SK-N-SH treated with all-trans-retinoic acid at 6 μM for 48 hours (cell line): ENCODE measurements around the gene DSE.

Source experiments
- ATAC-seq: fragments of 200-7000 bp; cut with Tn5 transposase; 3 replicates; pipeline ENCODE4 v1.9.1; 2020; ENCODE audit warnings: mild to moderate bottlenecking, moderate library complexity
- BACH2 ChIP-seq: fragments of 250-450 bp; sonication (Bioruptor Pico); IDR thresholded peaks from 2 replicates; pipeline ENCODE4 v1.9.0; 2021; ENCODE audit warnings: mild to moderate bottlenecking, borderline replicate concordance
- CREB5 ChIP-seq: fragments of 250-450 bp; sonication (Bioruptor Pico); IDR thresholded peaks from 2 replicates; pipeline ENCODE4 v1.5.1; 2020; ENCODE audit warnings: low read depth, mild to moderate bottlenecking, moderate library complexity
- CSDC2 ChIP-seq: fragments of 250-450 bp; sonication (Bioruptor Pico); IDR thresholded peaks from 2 replicates; pipeline ENCODE4 v1.5.0; 2020; ENCODE audit warnings: mild to moderate bottlenecking, moderate library complexity
- CSRNP3 ChIP-seq: fragments of 250-450 bp; sonication (Bioruptor Pico); IDR thresholded peaks from 2 replicates; pipeline ENCODE4 v1.5.1; 2021; ENCODE audit warnings: mild to moderate bottlenecking, moderate library complexity
- ESRRG ChIP-seq: fragments of 250-450 bp; sonication (Bioruptor Pico); IDR thresholded peaks from 2 replicates; pipeline ENCODE4 v1.6.1; 2021; ENCODE audit warnings: mild to moderate bottlenecking
- GLIS3 ChIP-seq: fragments of 250-450 bp; sonication (Bioruptor Pico); IDR thresholded peaks from 2 replicates; pipeline ENCODE4 v1.5.0; 2020; ENCODE audit warnings: mild to moderate bottlenecking, moderate library complexity
- ISL1 ChIP-seq: fragments of 250-450 bp; sonication (Bioruptor Pico); IDR thresholded peaks from 2 replicates; pipeline ENCODE4 v2.1.2; 2022; ENCODE audit warnings: mild to moderate bottlenecking, moderate library complexity
- PATZ1 ChIP-seq: fragments of 250-450 bp; sonication (Bioruptor Pico); IDR thresholded peaks from 2 replicates; pipeline ENCODE4 v1.8.0; 2020; ENCODE audit warnings: mild to moderate bottlenecking, moderate library complexity, borderline replicate concordance
- POU6F1 ChIP-seq: fragments of 250-450 bp; sonication (Bioruptor Pico); IDR thresholded peaks from 2 replicates; pipeline ENCODE4 v1.8.0; 2021; ENCODE audit warnings: low read depth, mild to moderate bottlenecking, moderate library complexity, borderline replicate concordance
- RARB ChIP-seq: fragments of 250-450 bp; sonication (Bioruptor Pico); IDR thresholded peaks from 2 replicates; pipeline ENCODE4 v1.8.0; 2021; ENCODE audit warnings: mild to moderate bottlenecking, moderate library complexity
- SNAI2 ChIP-seq: fragments of 250-450 bp; sonication (Bioruptor Pico); IDR thresholded peaks from 2 replicates; pipeline ENCODE4 v1.5.0; 2020; ENCODE audit warnings: mild to moderate bottlenecking, moderate library complexity
- TCF4 ChIP-seq: fragments of 250-450 bp; sonication (Bioruptor Pico); IDR thresholded peaks from 2 replicates; pipeline ENCODE4 v1.8.0; 2021; ENCODE audit warnings: mild to moderate bottlenecking, moderate library complexity, borderline replicate concordance
- TOX ChIP-seq: fragments of 250-450 bp; sonication (Bioruptor Pico); IDR thresholded peaks from 2 replicates; pipeline ENCODE4 v1.8.0; 2021; ENCODE audit warnings: mild to moderate bottlenecking, moderate library complexity, borderline replicate concordance
- TSHZ2 ChIP-seq: fragments of 250-450 bp; sonication (Bioruptor Pico); IDR thresholded peaks from 2 replicates; pipeline ENCODE4 v1.5.0; 2020; ENCODE audit warnings: mild to moderate bottlenecking, moderate library complexity
- ZC3H10 ChIP-seq: fragments of 250-450 bp; sonication (Bioruptor Pico); IDR thresholded peaks from 2 replicates; pipeline ENCODE4 v1.5.1; 2021; ENCODE audit warnings: mild to moderate bottlenecking, moderate library complexity
- ZFP3 ChIP-seq: fragments of 250-450 bp; sonication (Bioruptor Pico); IDR thresholded peaks from 2 replicates; pipeline ENCODE4 v1.5.0; 2020; ENCODE audit warnings: mild to moderate bottlenecking, moderate library complexity
- ZFP30 ChIP-seq: fragments of 450-650 bp; formaldehyde crosslinking; IDR thresholded peaks from 2 replicates; pipeline ENCODE4 v1.5.0; 2022; ENCODE audit warnings: mild to moderate bottlenecking, moderate library complexity
- ZNF565 ChIP-seq: fragments of 450-650 bp; formaldehyde crosslinking; conservative IDR thresholded peaks from 2 replicates; pipeline ENCODE4 v1.5.0; 2020; ENCODE audit warnings: low read depth, mild to moderate bottlenecking, moderate library complexity
- ZNF70 ChIP-seq: fragments of 450-650 bp; formaldehyde crosslinking; IDR thresholded peaks from 2 replicates; pipeline ENCODE4 v1.5.0; 2020; ENCODE audit warnings: mild to moderate bottlenecking, moderate library complexity
- ZNF8 ChIP-seq: fragments of 450-650 bp; formaldehyde crosslinking; IDR thresholded peaks from 2 replicates; pipeline ENCODE4 v1.5.0; 2020; ENCODE audit warnings: mild to moderate bottlenecking, moderate library complexity

DSE gene

GRCh38 chr6:116467514-116467913, 96.8 kb downstream of the DSE start:
- no peak for ATAC-seq
- TF ChIP-seq SNAI2 (CRISPR knock-in tag) = no peak
- TF ChIP-seq TCF4 (CRISPR knock-in tag) = no peak
- no peak for TF ChIP-seq ZNF565 (CRISPR knock-in tag)

- TF ChIP-seq PATZ1 (CRISPR knock-in tag) (no peak), ZC3H10 (no peak), ZNF70 (CRISPR knock-in tag) (no peak), RARB (CRISPR knock-in tag) (no peak), GLIS3 (CRISPR knock-in tag) (no peak), TSHZ2 (no peak), POU6F1 (CRISPR knock-in tag) (no peak), ZNF8 (CRISPR knock-in tag) (no peak), ISL1 (no peak), CSDC2 (CRISPR knock-in tag) (no peak), TOX (no peak), TCF4 (CRISPR knock-in tag) (no peak), BACH2 (CRISPR knock-in tag) (no peak), CSRNP3 (no peak), ZNF565 (CRISPR knock-in tag) (no peak), ZFP3 (CRISPR knock-in tag) (no peak)
- no peak for ATAC-seq
These were observed 97.5 kb downstream of the DSE start for GRCh38 chr6:116468293-116468692.

GRCh38 chr6:116471531-116471930, 100.8 kb downstream of the DSE start:
- ATAC-seq = no peak
- TF ChIP-seq ZNF8 (CRISPR knock-in tag) (no peak), ZFP3 (CRISPR knock-in tag) (no peak), ZFP30 (CRISPR knock-in tag) (no peak), TCF4 (CRISPR knock-in tag) (no peak), GLIS3 (CRISPR knock-in tag) (no peak), ESRRG (CRISPR knock-in tag) (no peak), TSHZ2 (no peak), TOX (no peak), ZNF565 (CRISPR knock-in tag) (no peak), SNAI2 (CRISPR knock-in tag) (no peak), CREB5 (no peak)
